Gastroesophageal sphincter (tissue), 4 donors: Measurements from ENCODE around the gene NDUFB1. TPM values are rescaled to one million over a fixed set of nuclear protein-coding genes. Genes with fewer than 3 reads are reported as not detected.

Source experiments
- ATAC-seq: fragments of 150-250 bp; one replicate; pipeline ENCODE4 v1.9.1; 2016; ENCODE audit warnings: mild to moderate bottlenecking, moderate library complexity
- H3K27ac ChIP-seq, 4 donors: fragments of 200-600 bp; sonication (generic) in 3 of 4; 1 replicate in 3 of 4; 2 replicates in 1 of 4; pipeline ENCODE4 v1.5.1; 2016 to 2019
- H3K27me3 ChIP-seq: fragments of 200-600 bp; sonication (generic); one replicate; pipeline ENCODE4 v1.5.1; 2019
- H3K36me3 ChIP-seq, 2 donors: fragments of 200-600 bp; sonication (generic); one replicate each; pipeline ENCODE4 v1.5.1; 2019; ENCODE audit warnings: control low read depth in 1 of 2
- H3K4me1 ChIP-seq, 3 donors: fragments of 200-600 bp; sonication (generic); 1 replicate in 2 of 3; 2 replicates in 1 of 3; pipeline ENCODE4 v1.5.1; 2016 to 2019; ENCODE audit warnings: control low read depth in 2 of 3
- H3K4me3 ChIP-seq, 2 donors: fragments of 200-600 bp; sonication (generic); one replicate each; pipeline ENCODE4 v1.5.1; 2019; ENCODE audit warnings: mild to moderate bottlenecking in 1 of 2, moderate library complexity in 1 of 2
- H3K9me3 ChIP-seq, 3 donors: fragments of 200-600 bp; sonication (generic); one replicate each; pipeline ENCODE4 v1.5.1; 2017 to 2019; ENCODE audit warnings: control low read depth in 2 of 3
- CTCF ChIP-seq, 4 experiments: fragments of 200-600 bp in 2 of 4; fragments of 450-650 bp in 2 of 4; sonication (generic) in 1 of 4; IDR thresholded peaks; one replicate each; pipeline ENCODE4 v1.5.1; 2017 to 2019; ENCODE audit warnings: antibody characterized with exemption in 4 of 4, mild to moderate bottlenecking in 2 of 4, moderate library complexity in 2 of 4
- EP300 ChIP-seq: sonication (generic); formaldehyde crosslinking; IDR thresholded peaks from one replicate; pipeline ENCODE4 v1.6.1; 2017; ENCODE audit warnings: antibody characterized with exemption, mild to moderate bottlenecking
- POLR2A ChIP-seq, 2 donors: fragments of 450-650 bp; IDR thresholded peaks; one replicate each; pipeline ENCODE4 v1.6.1; 2017; ENCODE audit warnings: antibody characterized with exemption in 2 of 2, mild to moderate bottlenecking in 2 of 2, moderate library complexity in 1 of 2
- POLR2AphosphoS5 ChIP-seq: sonication (generic); formaldehyde crosslinking; IDR thresholded peaks from one replicate; pipeline ENCODE4 v1.6.1; 2017; ENCODE audit warnings: antibody characterized with exemption
- WGBS, 2 donors: methylation state at CpG; one replicate each; pipeline ENCODE4 v1.1.5; 2018; ENCODE audit warnings: low coverage in 1 of 2; 5-methylcytosine and 5-hydroxymethylcytosine counted together
- total RNA-seq, 4 donors: library from RNA; depleted of rRNA; stranded (reverse); fragments of >200 nt; gene quantifications; one replicate each; pipeline ENCODE4 v1.1.0, GENCODE V29; 2016

Gene NDUFB1
- total RNA-seq, 4 donors from 2014 or later = 258 to 481 (median 412) TPM

- Histone ChIP-seq H3K4me3 (peak overlapping the region; percentile 59 to 94), H3K9me3 (no peaks in the 10 kb centered on the region), H3K4me1 (peaks cover 0 to 57% (median 11%) of the 10 kb centered on the region in 3 donors), H3K27ac (peak overlapping the region; percentile 74 to 99 (median 98)), H3K36me3 (no peaks in the 10 kb centered on the region), H3K27me3 (no peaks in the 10 kb centered on the region)
- no peak for TF ChIP-seq POLR2AphosphoS5
- no peak for TF ChIP-seq CTCF (IDR thresholded peaks at IDR 0.05)
- TF ChIP-seq EP300 = no peak
- no peak for TF ChIP-seq POLR2A (IDR thresholded peaks at IDR 0.05)
- WGBS, 2 donors = 46 to 69% methylated on average over 12 of the region's 16 CpGs
- ATAC-seq = no peak
These were observed 16.2 kb downstream of the NDUFB1 start for GRCh38 chr14:92105073-92105892.

DNA sequence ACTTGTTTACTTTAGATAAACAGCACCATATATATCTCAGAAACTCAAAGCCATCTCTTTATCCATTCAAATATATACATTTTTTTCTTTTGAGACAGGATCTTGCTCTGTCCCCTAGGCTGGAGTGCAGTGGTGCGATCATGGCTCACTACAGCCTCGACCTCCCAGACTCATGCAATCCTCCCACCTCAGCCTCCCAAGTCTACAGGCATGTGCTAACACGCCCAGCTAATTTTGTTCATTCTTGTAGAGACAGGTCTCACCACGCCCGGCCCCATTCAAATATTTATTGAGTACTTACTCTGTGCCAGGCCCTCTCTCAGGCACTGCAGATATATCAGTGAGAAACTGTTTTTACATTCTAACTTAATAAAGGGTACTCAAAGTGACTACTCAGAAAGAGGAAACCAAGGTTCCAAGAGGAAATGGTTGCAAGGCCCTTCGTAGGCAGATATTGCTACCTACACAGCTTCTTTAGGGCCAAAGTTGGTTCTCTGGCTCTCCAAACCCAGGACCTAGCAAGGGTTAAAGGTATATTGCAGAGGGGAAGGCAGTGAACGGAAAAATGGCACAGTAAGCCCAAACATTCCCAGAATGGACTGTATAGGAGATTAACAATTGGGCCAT is 18.0 kb downstream of the NDUFB1 start:
- peak overlapping the region in 1 of 4 donors; percentile 98 for H3K27ac ChIP-seq
- H3K27me3 ChIP-seq = no peaks in the 10 kb centered on the region
- TF ChIP-seq EP300 = no peak
- TF ChIP-seq POLR2AphosphoS5 = no peak
- no peak for TF ChIP-seq POLR2A (IDR thresholded peaks at IDR 0.05)
- TF ChIP-seq CTCF (IDR thresholded peaks at IDR 0.05) = no peak
- 52 to 82% methylated on average over 2 to 4 of the region's 7 CpGs for WGBS, 2 donors
- H3K36me3 ChIP-seq = no peaks in the 10 kb centered on the region
- ATAC-seq = no peak
- H3K4me1 ChIP-seq = peaks cover 0 to 62% (median 11%) of the 10 kb centered on the region in 3 donors
- no peaks in the 10 kb centered on the region for H3K9me3 ChIP-seq
- H3K4me3 ChIP-seq = no peak overlapping the region

GRCh38 chr14:92099802-92100201 is 21.7 kb downstream of the NDUFB1 start:
- H3K4me1 ChIP-seq = peaks cover 0 to 49% (median 2%) of the 10 kb centered on the region in 3 donors
- no peak for ATAC-seq
- peaks cover 0 to 20% of the 10 kb centered on the region in 2 donors for H3K36me3 ChIP-seq
- no peak overlapping the region for H3K27ac ChIP-seq
- no peak overlapping the region for H3K4me3 ChIP-seq
- no peaks in the 10 kb centered on the region for H3K27me3 ChIP-seq
- TF ChIP-seq EP300 (no peak), POLR2A (IDR thresholded peaks at IDR 0.05) (no peak), CTCF (IDR thresholded peaks at IDR 0.05) (no peak), POLR2AphosphoS5 (no peak)
- H3K9me3 ChIP-seq = no peaks in the 10 kb centered on the region

- Histone ChIP-seq H3K27ac (no peak overlapping the region), H3K9me3 (no peaks in the 10 kb centered on the region), H3K4me1 (no peaks in the 10 kb centered on the region), H3K36me3 (peaks cover 0 to 74% of the 10 kb centered on the region in 2 donors), H3K27me3 (no peaks in the 10 kb centered on the region), H3K4me3 (no peak overlapping the region)
- no peak for ATAC-seq
- no peak for TF ChIP-seq CTCF (IDR thresholded peaks at IDR 0.05)
- no peak for TF ChIP-seq POLR2A (IDR thresholded peaks at IDR 0.05)
- no peak for TF ChIP-seq POLR2AphosphoS5
- no peak for TF ChIP-seq EP300
- WGBS, 2 donors = 24 to 33% methylated on average over 1 of the region's 1 CpG
These were observed 28.2 kb downstream of the NDUFB1 start for GRCh38 chr14:92093320-92093719.

GRCh38 chr14:92088494-92088893 is 33.0 kb downstream of the NDUFB1 start:
- H3K27me3 ChIP-seq = no peaks in the 10 kb centered on the region
- no peak overlapping the region for H3K4me3 ChIP-seq
- ATAC-seq = no peak
- H3K4me1 ChIP-seq = no peaks in the 10 kb centered on the region
- peaks cover 0 to 90% of the 10 kb centered on the region in 2 donors for H3K36me3 ChIP-seq
- TF ChIP-seq EP300 = no peak
- no peak for TF ChIP-seq POLR2AphosphoS5
- TF ChIP-seq POLR2A (IDR thresholded peaks at IDR 0.05) = no peak
- no peak for TF ChIP-seq CTCF (IDR thresholded peaks at IDR 0.05)
- H3K9me3 ChIP-seq = no peaks in the 10 kb centered on the region
- WGBS, 2 donors = 89 to 95% methylated on average over 5 of the region's 5 CpGs
- H3K27ac ChIP-seq = no peak overlapping the region
